ENCODE measurements around the gene SFMBT2.
"Not testable (repeated sequence)": the region's sequence is repeated elsewhere in the genome, so short reads cannot be mapped to it uniquely, and the experiment has no call there.

- not testable (repeated sequence) for TF ChIP-seq POLR2A (IDR thresholded peaks at IDR 0.05; ENCODE audit: low read depth); CTCF (IDR thresholded peaks at IDR 0.05); POLR2AphosphoS5 (IDR thresholded peaks at IDR 0.05)
Measured at GRCh38 chr10:7388149-7388548, 22.7 kb downstream of the SFMBT2 start.

Data from esophagus muscularis mucosa (tissue), 3 donors.